Small intestine (tissue), 16 donors: Measurements from ENCODE around the gene OR13C3. TPM values are rescaled to one million over a fixed set of nuclear protein-coding genes. Genes with fewer than 3 reads are reported as not detected.

Source experiments
- DNase-seq, 2 donors: peaks; one replicate each; pipeline versions ENCODE4 v3.0.0 to v3.0.0-alpha.2; 2013
- FAIRE-seq: peaks from 2 replicates; lab custom pipeline; 2012; peaks lifted over from hg19 to GRCh38; lab: Jason Lieb, UNC
- H3K27ac ChIP-seq, 3 donors: one replicate each; pipeline ENCODE4 v1.5.1; 2013; ENCODE audit warnings: low read length in 2 of 3, mild to moderate bottlenecking in 2 of 3, control low read depth in 1 of 3, inconsistent platforms in 1 of 3, low read depth in 1 of 3, moderate library complexity in 1 of 3
- H3K27me3 ChIP-seq, 3 donors: one replicate each; pipeline ENCODE4 v1.6.1; 2013; ENCODE audit warnings: low read length in 3 of 3, inconsistent platforms in 1 of 3; ENCODE audit not compliant: control insufficient read depth in 3 of 3, insufficient read depth in 3 of 3
- H3K36me3 ChIP-seq, 3 donors: one replicate each; pipeline ENCODE4 v1.6.1; 2013; ENCODE audit warnings: low read length in 3 of 3, inconsistent platforms in 1 of 3, low read depth in 1 of 3, mild to moderate bottlenecking in 1 of 3, moderate library complexity in 1 of 3; ENCODE audit not compliant: control insufficient read depth in 3 of 3, insufficient read depth in 2 of 3
- H3K4me1 ChIP-seq, 3 donors: one replicate each; pipeline ENCODE4 v1.6.1; 2013; ENCODE audit warnings: low read length in 2 of 3, inconsistent platforms in 1 of 3, low read depth in 1 of 3, mild to moderate bottlenecking in 1 of 3, moderate library complexity in 1 of 3; ENCODE audit not compliant: control insufficient read depth in 3 of 3, insufficient read depth in 2 of 3
- H3K4me3 ChIP-seq, 3 donors: one replicate each; pipeline ENCODE4 v1.5.1; 2013; ENCODE audit warnings: low read length in 3 of 3, control low read depth in 1 of 3, inconsistent platforms in 1 of 3, low read depth in 1 of 3, mild to moderate bottlenecking in 1 of 3, moderate library complexity in 1 of 3
- H3K9me3 ChIP-seq, 2 donors: one replicate each; pipeline ENCODE4 v1.6.1; 2013; ENCODE audit warnings: low read depth in 1 of 2, low read length in 1 of 2; ENCODE audit not compliant: control insufficient read depth in 2 of 2, insufficient read depth in 1 of 2
- WGBS, 3 donors: extraction: QIAGEN DNeasy Blood & Tissue Kit; methylation state at CpG; one replicate each; pipeline ENCODE4 v1.1.7; 2013; 5-methylcytosine and 5-hydroxymethylcytosine counted together
- long read RNA-seq, 10 donors: transcript quantifications; one replicate each; lab custom pipeline, GENCODE V29; 2026
- polyA plus RNA-seq, 4 donors: library from polyadenylated mRNA; stranded (reverse) in 3 of 4; unstranded in 1 of 4; fragments of 200-250 nt in 3 of 4; fragments of 120-200 nt in 1 of 4; gene quantifications; one replicate each; pipeline versions ENCODE4 v1.2.1 to v1.2.3, GENCODE V29; 2013
- donor health status: healthy with polysubstance abuse.
- donor health status: control.
- donor health status: control.
- donor health status: Bipolar disorder and iron deficiency.
- donor health status: healthy.

The OR13C3 gene
- not detected for polyA plus RNA-seq
- long read RNA-seq, donor 1, result 0 reads
- long read RNA-seq, donor 2, result 0 reads
- long read RNA-seq, donor 3, result 0 reads
- long read RNA-seq, donor 4, result 0 reads
- long read RNA-seq, donor 5, result 0 reads
- long read RNA-seq, donor 6, result 0 reads
- long read RNA-seq, donor 7, result 0 reads
- long read RNA-seq, donor 8, result 0 reads
- long read RNA-seq, donor 9, result 0 reads
- long read RNA-seq, donor 10, result 0 reads

GRCh38 chr9:104536756-104537155, at the start of gene OR13C3:
OR13C3 (minus strand) TSS chr9:104536856; CDS start chr9:104536723, 133 bp downstream.
- DNase-seq (no peak), FAIRE-seq (no peak)
- Histone ChIP-seq H3K4me3 (no peak within 1 kb of the TSS), H3K27me3 (no peaks in the 10 kb centered on the region), H3K27ac (no peak within 1 kb of the TSS), H3K4me1 (no peaks in the 10 kb centered on the region), H3K36me3 (no peaks in the 10 kb centered on the region), H3K9me3 (no peaks in the 10 kb centered on the region)
- whole genome bisulfite sequencing, 3 donors, result 92 to 93% (median 92%) methylated on average over 5 of the region's 5 CpGs

DNA sequence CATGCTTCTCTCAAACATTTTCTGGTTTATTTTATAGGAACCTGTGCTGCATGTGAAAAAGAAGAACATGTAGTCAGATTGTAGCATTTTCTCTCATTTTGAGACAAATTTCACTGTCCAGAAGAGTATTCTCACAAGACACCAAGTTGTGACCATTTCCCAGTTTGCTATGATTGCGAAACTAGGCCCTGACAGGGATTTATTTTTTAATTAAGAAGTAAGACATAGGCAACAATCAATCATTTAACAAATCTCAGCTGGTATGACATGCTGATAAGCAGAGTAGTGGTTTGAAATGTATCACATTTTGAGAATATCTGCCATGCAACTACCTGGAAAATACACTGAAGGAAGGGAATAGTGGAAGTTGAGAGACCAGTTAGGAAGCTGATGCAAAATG, 43.9 kb upstream of the OR13C3 start:
- Histone ChIP-seq H3K4me3 (no peak overlapping the region), H3K27me3 (no peaks in the 10 kb centered on the region)
- no peak for FAIRE-seq

GRCh38 chr9:104577263-104577662, 40.6 kb upstream of the OR13C3 start:
- H3K4me3 ChIP-seq, result no peak overlapping the region
- H3K4me1 ChIP-seq, result no peaks in the 10 kb centered on the region
- no peaks in the 10 kb centered on the region for H3K9me3 ChIP-seq
- WGBS, 3 donors, result 79 to 83% (median 80%) methylated on average over 5 of the region's 5 CpGs
- DNase-seq, result no peak
- FAIRE-seq, result no peak
- no peak overlapping the region for H3K27ac ChIP-seq
- H3K36me3 ChIP-seq, result no peaks in the 10 kb centered on the region
- no peaks in the 10 kb centered on the region for H3K27me3 ChIP-seq

More for the DNA sequence above, 43.9 kb upstream of the OR13C3 start:
- H3K4me1 ChIP-seq, result no peaks in the 10 kb centered on the region
- H3K27ac ChIP-seq, result no peak overlapping the region
- no peaks in the 10 kb centered on the region for H3K9me3 ChIP-seq
- H3K36me3 ChIP-seq, result no peaks in the 10 kb centered on the region
- WGBS, 3 donors, result 69 to 83% (median 81%) methylated on average over 1 of the region's 1 CpG
- no peak for DNase-seq

DNA sequence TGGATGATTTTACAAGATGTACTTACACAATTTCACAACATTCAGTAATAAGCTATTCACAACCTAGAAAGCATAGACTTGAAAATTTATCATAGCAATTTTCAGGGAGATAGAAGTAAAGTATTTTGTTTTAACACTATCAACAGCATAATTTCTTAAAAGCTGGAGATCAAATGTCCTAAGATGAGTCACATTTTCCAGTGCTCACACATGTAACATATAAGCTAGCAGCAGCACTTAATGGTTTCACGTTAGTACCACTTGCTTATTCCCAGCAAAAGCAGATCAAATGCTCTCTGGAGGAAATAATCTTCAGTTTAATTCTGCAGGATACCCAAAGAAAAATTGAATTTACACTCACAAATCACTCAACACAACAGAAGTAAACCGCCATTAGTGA, 38.8 kb upstream of the OR13C3 start:
- H3K4me3 ChIP-seq, result no peak overlapping the region
- H3K27me3 ChIP-seq, result no peaks in the 10 kb centered on the region
- WGBS, 3 donors, result 67 to 80% (median 74%) methylated on average over 2 of the region's 2 CpGs
- no peaks in the 10 kb centered on the region for H3K36me3 ChIP-seq
- no peak overlapping the region for H3K27ac ChIP-seq
- peaks cover 0 to 2% of the 10 kb centered on the region in 2 donors for H3K9me3 ChIP-seq
- DNase-seq (no peak), FAIRE-seq (no peak)
- H3K4me1 ChIP-seq, result no peaks in the 10 kb centered on the region

DNA sequence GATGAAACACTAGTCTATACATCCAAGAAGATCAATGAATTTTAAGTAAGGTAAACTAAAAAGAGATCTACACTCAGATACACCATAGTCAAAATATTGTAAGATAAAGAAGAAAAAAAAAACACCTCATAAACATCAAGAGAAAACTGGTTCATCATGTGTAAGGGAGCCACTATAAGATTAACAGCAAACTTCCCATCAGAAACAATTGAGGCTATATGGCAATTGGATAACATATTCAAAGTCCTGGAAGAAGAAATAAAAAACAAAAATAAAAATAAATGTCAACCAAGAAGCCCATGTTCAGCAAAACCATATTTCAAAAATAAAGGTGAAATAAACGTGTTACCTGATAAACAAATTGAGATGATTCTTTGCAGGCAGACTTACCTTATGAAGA, 36.0 kb upstream of the OR13C3 start:
- no peaks in the 10 kb centered on the region for H3K36me3 ChIP-seq
- WGBS, 3 donors, result 62 to 63% (median 62%) methylated on average over 1 of the region's 1 CpG
- H3K9me3 ChIP-seq, result peaks cover 0 to 2% of the 10 kb centered on the region in 2 donors
- no peaks in the 10 kb centered on the region for H3K4me1 ChIP-seq
- H3K27ac ChIP-seq, result no peak overlapping the region
- H3K27me3 ChIP-seq, result no peaks in the 10 kb centered on the region
- DNase-seq, result no peak
- no peak overlapping the region for H3K4me3 ChIP-seq
- no peak for FAIRE-seq

GRCh38 chr9:104568868-104569267, 32.2 kb upstream of the OR13C3 start, which contains the start of gene OR13C8:
OR13C8 (plus strand) TSS chr9:104569168; CDS start chr9:104569168, 0 bp downstream.
- 84 to 90% (median 90%) methylated on average over 4 of the region's 4 CpGs for WGBS, 3 donors
- H3K9me3 ChIP-seq, result peaks cover 0 to 2% of the 10 kb centered on the region in 2 donors
- no peaks in the 10 kb centered on the region for H3K36me3 ChIP-seq
- no peak within 1 kb of the TSS for H3K27ac ChIP-seq
- DNase-seq (no peak), FAIRE-seq (no peak)
- no peak within 1 kb of the TSS for H3K4me3 ChIP-seq
- no peaks in the 10 kb centered on the region for H3K4me1 ChIP-seq
- no peaks in the 10 kb centered on the region for H3K27me3 ChIP-seq

DNA sequence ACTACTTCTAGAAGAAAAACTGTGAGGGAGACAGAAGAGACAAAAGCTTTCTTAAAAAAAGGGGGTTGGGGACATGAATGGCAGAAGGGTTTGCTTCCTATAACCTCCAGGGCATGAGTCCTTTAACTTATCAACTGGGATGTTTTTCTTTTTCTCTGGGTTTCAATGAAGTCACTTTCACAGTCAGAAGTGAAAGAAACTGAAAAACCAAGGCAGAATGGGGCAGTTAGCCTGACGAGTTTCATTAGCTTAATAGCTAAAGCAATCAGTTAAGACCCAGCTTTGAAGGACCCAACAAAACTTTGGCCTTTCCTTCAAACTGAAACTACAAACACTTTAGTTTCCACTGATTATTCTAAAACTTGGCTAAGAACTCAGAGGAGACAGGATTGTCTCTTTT, 27.7 kb upstream of the OR13C3 start:
- Histone ChIP-seq H3K27me3 (no peaks in the 10 kb centered on the region), H3K9me3 (no peaks in the 10 kb centered on the region), H3K4me1 (no peaks in the 10 kb centered on the region), H3K36me3 (no peaks in the 10 kb centered on the region), H3K27ac (no peak overlapping the region), H3K4me3 (no peak overlapping the region)
- 24 to 43% (median 24%) methylated on average over 1 of the region's 1 CpG for WGBS, 3 donors
- no peak for DNase-seq
- FAIRE-seq, result no peak

DNA sequence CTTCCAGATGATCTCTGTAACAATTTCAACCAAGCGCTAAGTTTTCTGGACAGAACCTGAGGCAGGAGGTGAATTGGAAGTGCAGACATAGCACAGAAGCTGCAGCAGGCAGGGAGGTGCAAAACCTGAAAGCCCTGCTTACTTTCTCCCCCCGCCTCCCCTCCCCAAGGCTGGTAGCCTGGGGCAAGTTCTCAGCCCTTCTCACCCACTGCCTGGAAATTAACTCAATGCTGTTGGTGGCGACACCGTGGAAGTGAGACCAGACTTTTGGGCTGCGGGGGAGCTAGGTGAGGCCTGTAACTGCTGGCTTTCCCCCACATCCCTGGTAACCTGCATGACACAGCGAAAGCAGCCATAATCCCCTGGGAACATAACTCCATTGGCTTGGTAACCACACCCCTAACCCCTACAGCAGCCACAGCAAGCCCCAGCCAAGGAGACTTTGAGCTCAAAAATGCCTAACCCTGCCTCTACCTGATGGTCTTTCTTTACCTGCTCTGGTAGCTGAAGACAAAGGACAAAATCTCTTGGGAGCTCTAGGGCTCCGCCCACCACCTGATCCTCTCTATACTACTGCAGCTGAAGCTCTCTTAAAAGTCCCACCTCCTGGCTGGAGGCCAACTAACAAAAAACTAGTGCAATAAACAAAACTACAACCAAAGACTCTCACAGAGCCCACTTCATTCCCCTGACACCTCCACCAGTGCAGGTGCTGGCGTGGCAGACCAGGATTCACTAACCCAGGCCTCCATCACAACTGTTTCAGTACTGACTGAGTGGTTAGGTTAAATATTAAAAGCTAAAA, 20.4 kb upstream of the OR13C3 start:
- FAIRE-seq, result no peak
- Histone ChIP-seq H3K4me1 (no peaks in the 10 kb centered on the region), H3K36me3 (no peaks in the 10 kb centered on the region), H3K27me3 (no peaks in the 10 kb centered on the region), H3K9me3 (peaks cover 0 to 7% of the 10 kb centered on the region in 2 donors), H3K4me3 (no peak overlapping the region), H3K27ac (no peak overlapping the region)
- DNase-seq, result no peak
- WGBS, 3 donors, result 76 to 83% (median 80%) methylated on average over 8 of the region's 8 CpGs
